Ectodermal cell (in vitro differentiated cells): Measurements from ENCODE around the gene TULP4. TPM values are rescaled to one million over a fixed set of nuclear protein-coding genes. Genes with fewer than 3 reads are reported as not detected.

Experiments
- H3K27ac ChIP-seq: 2 replicates; pipeline ENCODE4 v1.7.0; 2013; ENCODE audit warnings: mild to moderate bottlenecking, low read depth, low read length; ENCODE audit not compliant: insufficient read depth, poor library complexity, severe bottlenecking
- H3K27me3 ChIP-seq: 2 replicates; pipeline ENCODE4 v1.7.0; 2013; ENCODE audit warnings: mild to moderate bottlenecking, low read length; ENCODE audit not compliant: insufficient read depth, control insufficient read depth, poor library complexity, severe bottlenecking
- H3K36me3 ChIP-seq: one replicate; pipeline ENCODE4 v1.7.0; 2013; ENCODE audit warnings: low read length; ENCODE audit not compliant: control insufficient read depth, insufficient read depth
- H3K4me1 ChIP-seq: one replicate; pipeline ENCODE4 v1.7.0; 2013; ENCODE audit warnings: low read length; ENCODE audit not compliant: control insufficient read depth, insufficient read depth
- H3K4me3 ChIP-seq: 2 replicates; pipeline ENCODE4 v1.7.0; 2013; ENCODE audit warnings: low read depth, low read length, control low read depth; ENCODE audit not compliant: insufficient read depth
- H3K9me3 ChIP-seq: 2 replicates; pipeline ENCODE4 v1.7.0; 2013; ENCODE audit warnings: mild to moderate bottlenecking, low read length, moderate library complexity; ENCODE audit not compliant: control insufficient read depth
- WGBS, 2 experiments: methylation state at CpG; one replicate each; pipeline ENCODE4 v1.1.7; 2013; ENCODE audit warnings: missing lambda C conversion rate in 2 of 2; 5-methylcytosine and 5-hydroxymethylcytosine counted together
- polyA plus RNA-seq, 4 experiments: library from polyadenylated mRNA; stranded (reverse); fragments of 50-300 nt; gene quantifications; one replicate each; pipeline ENCODE4 v1.2.3, GENCODE V29; 2013

The TULP4 gene
- 39.2 TPM for polyA plus RNA-seq (2013, experiment 1 of 4)
- polyA plus RNA-seq (2013, experiment 2 of 4) = 45.8 TPM
- 22.1 TPM for polyA plus RNA-seq (2013, experiment 3 of 4)
- polyA plus RNA-seq (2013, experiment 4 of 4) = 25.0 TPM

GRCh38 chr6:158312165-158312564 is at the start of gene TULP4:
TSS of gene TULP4 (plus strand) at chr6:158312465. CDS start at chr6:158314017, 1,552 bp downstream.
- 79 to 81% methylated on average over 6 of the region's 6 CpGs for WGBS, 2 experiments
- H3K4me1 ChIP-seq = no peaks in the 10 kb centered on the region
- no peak within 1 kb of the TSS for H3K27ac ChIP-seq
- H3K36me3 ChIP-seq = peaks cover 21% of the 10 kb centered on the region
- no peaks in the 10 kb centered on the region for H3K27me3 ChIP-seq
- H3K9me3 ChIP-seq = peaks cover 2% of the 10 kb centered on the region
- no peak within 1 kb of the TSS for H3K4me3 ChIP-seq

DNA sequence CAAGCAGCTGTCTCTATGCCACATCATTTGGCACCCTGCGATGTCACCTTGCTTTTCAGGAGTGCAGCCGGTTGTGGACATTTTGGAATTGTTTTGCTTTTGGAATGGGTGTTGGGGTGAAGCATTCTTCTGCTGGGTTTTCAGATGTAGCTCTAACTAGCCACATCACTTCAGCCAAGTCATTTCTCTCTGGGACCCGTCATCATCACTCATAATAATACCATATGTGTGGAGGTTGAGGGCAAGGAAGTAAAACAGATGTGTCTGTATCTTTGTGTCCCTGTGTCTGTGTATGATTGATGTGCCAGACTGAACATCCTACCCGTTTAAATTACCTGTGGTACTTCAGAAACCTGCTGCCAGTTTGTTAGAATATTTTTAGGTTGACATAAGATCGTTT is 49.5 kb upstream of the TULP4 start:
- H3K9me3 ChIP-seq = no peaks in the 10 kb centered on the region
- no peaks in the 10 kb centered on the region for H3K36me3 ChIP-seq
- WGBS, 2 experiments = 85 to 87% methylated on average over 4 of the region's 5 CpGs
- H3K4me1 ChIP-seq = no peaks in the 10 kb centered on the region
- H3K27me3 ChIP-seq = no peaks in the 10 kb centered on the region
- no peak overlapping the region for H3K27ac ChIP-seq
- H3K4me3 ChIP-seq = no peak overlapping the region

DNA sequence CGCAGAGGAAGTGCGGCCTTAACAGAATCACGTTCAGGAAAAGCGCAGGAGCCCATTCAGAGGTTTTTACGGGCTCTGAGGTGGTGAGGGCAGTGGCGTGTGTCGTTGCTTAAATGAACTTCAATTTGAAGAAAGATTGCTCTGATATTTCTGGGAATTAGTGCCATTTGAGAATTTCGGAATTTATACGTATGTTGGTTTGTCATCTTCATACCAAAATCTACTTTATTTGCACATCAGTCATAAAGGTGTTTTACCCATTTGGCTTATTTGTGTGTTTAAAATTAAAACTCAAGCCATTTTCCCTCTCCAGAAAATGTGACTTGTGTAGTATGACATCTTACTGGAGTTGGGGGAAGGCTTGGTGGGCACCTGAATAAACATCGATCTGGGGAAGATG is 48.1 kb upstream of the TULP4 start:
- no peaks in the 10 kb centered on the region for H3K27me3 ChIP-seq
- no peak overlapping the region for H3K27ac ChIP-seq
- no peaks in the 10 kb centered on the region for H3K4me1 ChIP-seq
- no peak overlapping the region for H3K4me3 ChIP-seq
- WGBS, 2 experiments = 96 to 97% methylated on average over 8 to 10 of the region's 10 CpGs
- no peaks in the 10 kb centered on the region for H3K36me3 ChIP-seq
- H3K9me3 ChIP-seq = no peaks in the 10 kb centered on the region

DNA sequence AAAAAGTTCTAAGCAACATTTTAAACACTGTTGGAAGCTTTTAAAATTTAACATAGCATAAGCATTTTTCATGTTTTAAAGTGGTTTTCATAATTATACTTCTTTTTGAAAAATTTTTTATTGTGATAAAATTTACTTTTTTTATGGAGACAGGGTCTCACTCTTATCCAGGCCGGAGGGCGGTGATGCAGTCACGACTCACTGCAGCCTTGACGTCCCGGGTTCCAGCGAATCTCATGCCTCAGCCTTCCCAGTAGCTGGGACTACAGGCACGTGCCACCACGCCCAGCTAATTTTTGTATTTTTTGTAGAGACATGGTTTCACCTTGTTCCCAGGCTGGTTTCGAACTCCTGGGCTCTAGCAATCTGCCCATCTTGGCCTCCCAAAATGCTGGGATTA is 46.1 kb upstream of the TULP4 start:
- Histone ChIP-seq H3K4me1 (no peaks in the 10 kb centered on the region), H3K27ac (no peak overlapping the region), H3K4me3 (no peak overlapping the region), H3K27me3 (no peaks in the 10 kb centered on the region), H3K36me3 (no peaks in the 10 kb centered on the region), H3K9me3 (no peaks in the 10 kb centered on the region)
- WGBS, 2 experiments = 88 to 90% methylated on average over 9 of the region's 9 CpGs

GRCh38 chr6:158268361-158269147 is 43.7 kb upstream of the TULP4 start:
- H3K27ac ChIP-seq = no peak overlapping the region
- H3K4me1 ChIP-seq = no peaks in the 10 kb centered on the region
- 93 to 100% methylated on average over 1 of the region's 2 CpGs for WGBS, 2 experiments
- H3K27me3 ChIP-seq = no peaks in the 10 kb centered on the region
- H3K4me3 ChIP-seq = no peak overlapping the region
- H3K9me3 ChIP-seq = no peaks in the 10 kb centered on the region
- H3K36me3 ChIP-seq = no peaks in the 10 kb centered on the region

DNA sequence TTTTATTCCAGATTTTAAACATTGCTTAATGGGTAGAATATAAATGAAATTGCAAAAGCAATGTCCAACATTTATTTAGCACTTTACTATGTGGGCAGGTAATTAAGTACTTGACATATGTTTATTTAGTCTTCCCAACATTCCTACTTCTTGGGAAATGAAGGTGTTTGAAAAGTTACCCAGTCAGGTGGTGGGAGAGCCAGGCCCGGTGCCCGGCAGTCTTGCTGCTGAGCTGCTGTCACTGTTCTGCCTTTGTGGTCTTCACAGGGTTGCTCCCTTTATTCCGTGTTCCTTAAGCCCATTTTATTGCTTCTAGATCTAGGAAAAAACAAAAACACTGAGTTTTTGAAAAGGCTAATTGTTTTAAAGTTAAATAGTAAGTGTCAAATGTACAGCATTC is 42.6 kb upstream of the TULP4 start:
- no peaks in the 10 kb centered on the region for H3K9me3 ChIP-seq
- no peaks in the 10 kb centered on the region for H3K36me3 ChIP-seq
- 66 to 84% methylated on average over 3 of the region's 3 CpGs for WGBS, 2 experiments

DNA sequence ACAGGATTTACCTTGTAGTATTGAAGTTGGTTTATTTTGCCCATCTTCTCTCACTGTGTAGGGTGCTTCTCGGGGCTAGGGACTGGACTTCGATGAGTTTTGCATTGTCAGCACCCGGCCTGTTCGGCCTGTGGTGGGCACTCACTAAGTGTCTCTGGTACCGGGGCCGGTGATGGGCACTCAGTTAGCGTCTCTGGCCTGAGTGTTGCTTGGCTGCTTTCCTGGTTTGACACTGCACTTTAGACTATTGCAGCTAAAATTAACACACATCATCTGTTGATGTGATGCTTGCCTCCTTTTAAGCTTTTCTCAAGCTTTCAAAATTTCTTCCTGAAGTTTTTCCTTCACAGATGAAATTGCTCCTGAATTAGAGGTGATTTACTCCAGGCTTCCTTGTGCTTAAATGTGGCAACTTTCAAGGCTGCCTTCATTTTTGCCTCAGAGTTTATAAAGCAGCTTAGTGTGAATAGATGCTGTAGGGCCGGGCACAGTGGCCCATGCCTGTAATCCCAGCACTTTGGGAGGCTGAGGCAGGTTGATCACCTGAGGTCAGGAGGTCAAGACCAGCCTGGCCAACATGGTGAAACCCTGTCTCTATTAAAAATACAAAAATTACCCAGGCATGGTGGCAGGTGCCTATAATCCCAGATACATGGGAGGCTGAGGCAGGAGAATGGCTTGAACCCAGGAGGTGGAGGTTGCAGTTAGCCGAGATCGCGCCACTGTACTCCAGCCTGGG is 41.7 kb upstream of the TULP4 start:
- Histone ChIP-seq H3K4me3 (no peak overlapping the region), H3K27me3 (no peaks in the 10 kb centered on the region), H3K9me3 (no peaks in the 10 kb centered on the region), H3K27ac (no peak overlapping the region), H3K36me3 (no peaks in the 10 kb centered on the region), H3K4me1 (no peaks in the 10 kb centered on the region)
- WGBS, 2 experiments = 96 to 97% methylated on average over 11 of the region's 11 CpGs

More for the DNA sequence above, 42.6 kb upstream of the TULP4 start:
- Histone ChIP-seq H3K4me3 (no peak overlapping the region), H3K4me1 (no peaks in the 10 kb centered on the region), H3K27ac (no peak overlapping the region), H3K27me3 (no peaks in the 10 kb centered on the region)

GRCh38 chr6:158272324-158272723 is 39.9 kb upstream of the TULP4 start:
- Histone ChIP-seq H3K9me3 (no peaks in the 10 kb centered on the region), H3K4me1 (no peaks in the 10 kb centered on the region), H3K4me3 (no peak overlapping the region), H3K27ac (no peak overlapping the region), H3K36me3 (no peaks in the 10 kb centered on the region), H3K27me3 (no peaks in the 10 kb centered on the region)
- WGBS, 2 experiments = 93 to 95% methylated on average over 1 of the region's 1 CpG

DNA sequence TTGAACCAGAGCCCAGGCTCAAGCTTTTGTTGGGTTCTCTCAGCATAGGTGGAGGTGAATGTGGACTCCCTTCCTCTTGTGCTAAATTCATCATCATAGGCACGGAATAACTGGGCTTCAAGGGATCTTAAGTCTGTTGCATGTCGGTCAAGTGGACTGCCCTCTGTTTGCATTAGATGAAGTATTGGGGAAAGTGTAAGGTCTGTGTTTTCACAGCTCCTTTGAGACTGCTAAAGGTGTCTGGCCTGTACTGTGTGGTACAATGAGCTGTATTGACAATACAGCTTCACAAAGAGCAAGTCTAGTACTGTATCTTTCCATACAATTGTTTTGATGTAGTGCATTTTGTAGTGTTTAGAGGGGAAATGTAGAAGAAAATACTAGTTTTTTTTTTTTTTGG is 34.3 kb upstream of the TULP4 start:
- no peaks in the 10 kb centered on the region for H3K9me3 ChIP-seq
- no peaks in the 10 kb centered on the region for H3K36me3 ChIP-seq
- 94 to 95% methylated on average over 2 of the region's 2 CpGs for WGBS, 2 experiments
- H3K27me3 ChIP-seq = no peaks in the 10 kb centered on the region
- H3K4me1 ChIP-seq = peaks cover 4% of the 10 kb centered on the region
- no peak overlapping the region for H3K4me3 ChIP-seq
- no peak overlapping the region for H3K27ac ChIP-seq

- no peaks in the 10 kb centered on the region for H3K27me3 ChIP-seq
- H3K27ac ChIP-seq = no peak overlapping the region
- peaks cover 14% of the 10 kb centered on the region for H3K4me1 ChIP-seq
- no peaks in the 10 kb centered on the region for H3K9me3 ChIP-seq
- no peaks in the 10 kb centered on the region for H3K36me3 ChIP-seq
- no peak overlapping the region for H3K4me3 ChIP-seq
- WGBS, 2 experiments = 96 to 97% methylated on average over 13 of the region's 13 CpGs
Observed at GRCh38 chr6:158279615-158280014, 32.6 kb upstream of the TULP4 start.
